GM19467 (cell line): ENCODE data around the gene MAN1B1.

Source experiments
- ATAC-seq: cut with Tn5 transposase; IDR thresholded peaks from one replicate; pipeline ENCODE4 v1.9.1; 2021; ENCODE audit warnings: mild to moderate bottlenecking, moderate library complexity; ENCODE audit not compliant: unreplicated experiment

Gene MAN1B1

GRCh38 chr9:137068539-137069507 is 18.0 kb upstream of the MAN1B1 start:
- no peak for ATAC-seq

- ATAC-seq, result peak; percentile 8
Measured at GRCh38 chr9:137069508-137070091, 17.2 kb upstream of the MAN1B1 start.

GRCh38 chr9:137070201-137070905 is 16.4 kb upstream of the MAN1B1 start, which contains the start of gene SAPCD2:
SAPCD2 (minus strand) TSS chr9:137070557; CDS start chr9:137070460, 97 bp downstream.
- ATAC-seq, result peak; percentile 53

- peak; percentile 8 for ATAC-seq
Measured at GRCh38 chr9:137070906-137071275, 15.9 kb upstream of the MAN1B1 start.

- ATAC-seq, result no peak
Measured at GRCh38 chr9:137071282-137071681, 15.5 kb upstream of the MAN1B1 start.

- no peak for ATAC-seq
Measured at GRCh38 chr9:137073992-137074399, 12.8 kb upstream of the MAN1B1 start.

GRCh38 chr9:137074657-137075274 is 12.0 kb upstream of the MAN1B1 start:
- ATAC-seq, result no peak

GRCh38 chr9:137075275-137075775 is 11.5 kb upstream of the MAN1B1 start:
- ATAC-seq, result no peak

- no peak for ATAC-seq
Measured at GRCh38 chr9:137076636-137077009, 10.2 kb upstream of the MAN1B1 start.

- peak; percentile 40 for ATAC-seq
Measured at GRCh38 chr9:137077010-137077747, 9.6 kb upstream of the MAN1B1 start, which contains the start of gene UAP1L1. UAP1L1 (plus strand) TSS chr9:137077517; CDS start chr9:137077533, 16 bp downstream.

- ATAC-seq, result peak; percentile 4
Measured at GRCh38 chr9:137077758-137078693, 8.8 kb upstream of the MAN1B1 start.

- ATAC-seq, result no peak
Measured at GRCh38 chr9:137078701-137079400, 7.9 kb upstream of the MAN1B1 start.

- no peak for ATAC-seq
Measured at GRCh38 chr9:137079401-137079787, 7.4 kb upstream of the MAN1B1 start.

- no peak for ATAC-seq
Measured at GRCh38 chr9:137080260-137081122, 6.3 kb upstream of the MAN1B1 start.

- no peak for ATAC-seq
Measured at GRCh38 chr9:137082222-137082924, 4.4 kb upstream of the MAN1B1 start.

- no peak for ATAC-seq
Measured at GRCh38 chr9:137082925-137083290, 3.9 kb upstream of the MAN1B1 start.
